SK-N-MC (cell line): Measurements from ENCODE around the gene PIGV.
A peak's percentile ranks its signal among the peaks of the same experiment; 100 is the strongest.
"Not testable (repeated sequence)": the region's sequence is repeated elsewhere in the genome, so short reads cannot be mapped to it uniquely, and the experiment has no call there.

Experiments
- DNase-seq: peaks from one replicate; pipeline ENCODE4 v3.0.0-alpha.2; 2011; ENCODE audit warnings: low read depth, low spot score
- H3K27ac ChIP-seq: fragments of 200-600 bp; sonication (generic); 2 replicates; pipeline ENCODE4 v1.5.1; 2016; ENCODE audit warnings: mixed run types
- H3K36me3 ChIP-seq: fragments of 200-600 bp; sonication (generic); 2 replicates; pipeline ENCODE4 v1.6.1; 2017; ENCODE audit warnings: antibody characterized with exemption, low read length, mixed read lengths; ENCODE audit not compliant: insufficient read depth
- H3K4me3 ChIP-seq: fragments of 200-600 bp; sonication (generic); 2 replicates; pipeline ENCODE4 v1.5.1; 2016
- H3K9ac ChIP-seq: fragments of 200-600 bp; sonication (generic); 2 replicates; pipeline ENCODE4 v1.8.0; 2017; ENCODE audit warnings: mixed run types, mixed read lengths; ENCODE audit not compliant: insufficient read length
- H3K9me3 ChIP-seq: fragments of 200-600 bp; sonication (generic); 2 replicates; pipeline ENCODE4 v1.6.1; 2017; ENCODE audit warnings: low read depth, mild to moderate bottlenecking, antibody characterized with exemption, low read length, moderate library complexity, mixed read lengths
- EZH2 ChIP-seq: fragments of 200-600 bp; sonication (generic); IDR thresholded peaks from one replicate; pipeline ENCODE4 v1.6.1; 2017; ENCODE audit warnings: antibody characterized with exemption
- FOXP2 ChIP-seq: optimal IDR thresholded peaks from 2 replicates; pipeline ENCODE3; 2011; ENCODE audit warnings: mild to moderate bottlenecking, moderate library complexity; ENCODE audit not compliant: insufficient read depth; ENCODE audit errors: extremely low read length, control extremely low read depth
- POLR2AphosphoS5 ChIP-seq: IDR thresholded peaks from 2 replicates; pipeline ENCODE4 v1.6.1; 2012; ENCODE audit warnings: mild to moderate bottlenecking, low read depth, low read length, borderline replicate concordance

The PIGV gene

DNA sequence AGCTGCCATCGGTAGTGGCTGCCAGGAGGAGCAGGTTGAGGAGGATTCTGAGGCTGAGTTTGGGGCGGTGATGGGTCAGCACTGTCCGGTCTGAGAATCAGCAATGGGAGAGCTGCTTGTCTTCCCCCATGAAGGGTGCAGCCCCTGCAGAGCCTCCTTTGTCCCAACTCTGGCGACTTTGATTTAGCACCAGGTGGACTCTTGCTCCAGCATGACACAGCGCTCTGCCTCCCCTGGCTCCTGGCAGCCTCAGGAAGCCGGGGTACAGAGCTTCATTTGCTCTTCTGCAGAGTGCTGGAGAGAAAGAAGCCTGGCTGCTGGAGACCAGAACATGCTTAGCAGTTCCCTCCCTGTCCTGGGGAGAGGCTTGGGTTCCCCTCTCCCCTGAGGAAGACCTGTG, 52.0 kb downstream of the PIGV start:
- no peak for DNase-seq
- Histone ChIP-seq H3K9ac (no peak overlapping the region), H3K4me3 (no peak overlapping the region), H3K36me3 (peaks cover 10% of the 10 kb centered on the region; the same call in 1 of the 2 replicates), H3K27ac (no peak overlapping the region), H3K9me3 (no peaks in the 10 kb centered on the region)
- no peak for TF ChIP-seq POLR2AphosphoS5
- no peak for TF ChIP-seq FOXP2
- no peak for TF ChIP-seq EZH2

- TF ChIP-seq FOXP2 (no peak), EZH2 (no peak), POLR2AphosphoS5 (no peak)
- Histone ChIP-seq H3K9me3 (no peaks in the 10 kb centered on the region), H3K36me3 (peaks cover 13% of the 10 kb centered on the region), H3K27ac (peak overlapping the region; percentile 37; the same call in 1 of the 2 replicates), H3K9ac (no peak overlapping the region), H3K4me3 (no peak overlapping the region)
- DNase-seq, result no peak
These were observed 56.9 kb downstream of the PIGV start for GRCh38 chr1:26844424-26845196.

DNA sequence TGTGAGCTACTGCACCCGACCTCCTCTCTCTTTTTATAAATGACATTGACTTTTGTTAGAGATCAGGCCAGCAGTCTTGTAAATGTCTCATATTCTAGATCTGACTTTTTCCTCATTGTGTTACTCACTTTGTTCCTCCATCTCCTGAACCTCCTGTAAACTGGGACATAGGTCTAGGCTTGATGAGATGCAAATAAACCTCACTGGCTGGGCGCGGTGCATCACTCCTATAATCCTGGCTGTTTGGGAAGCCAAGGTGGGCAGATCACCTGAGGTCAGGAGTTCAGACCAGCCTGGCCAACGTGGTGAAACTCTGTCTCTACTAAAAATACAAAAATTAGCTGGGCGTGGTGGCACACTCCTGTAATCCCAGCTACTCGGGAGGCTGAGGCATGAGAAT, 60.1 kb downstream of the PIGV start:
- H3K9ac ChIP-seq, H3K4me3 ChIP-seq, H3K27ac ChIP-seq, DNase-seq, H3K9me3 ChIP-seq: not testable (repeated sequence)
- peaks cover 36% of the 10 kb centered on the region for H3K36me3 ChIP-seq
